K562 (cell line): ENCODE results near the gene NBR1. TPM values are rescaled to one million over a fixed set of nuclear protein-coding genes. Genes with fewer than 3 reads are reported as not detected.
A peak's percentile ranks its signal among the peaks of the same experiment; 100 is the strongest.

Experiments used
- KDM2B ChIP-seq: fragments of 250-450 bp; sonication (Bioruptor Pico); IDR thresholded peaks from 2 replicates; pipeline ENCODE4 v1.8.0; 2021; ENCODE audit warnings: mild to moderate bottlenecking, moderate library complexity
- KLF16 ChIP-seq: IDR thresholded peaks from 2 replicates; pipeline ENCODE4 v1.6.1; 2016; ENCODE audit warnings: antibody characterized with exemption
- MAFF ChIP-seq: IDR thresholded peaks from 2 replicates; pipeline ENCODE4 v1.6.1; 2012; ENCODE audit warnings: low read length, improper control_type of control experiment
- MCM5 ChIP-seq: fragments of 450-650 bp; IDR thresholded peaks from 2 replicates; pipeline ENCODE4 v1.6.1; 2016; ENCODE audit warnings: low read depth
- MTA1 ChIP-seq: fragments of 450-650 bp; IDR thresholded peaks from 2 replicates; pipeline ENCODE4 v1.6.1; 2017; ENCODE audit warnings: borderline replicate concordance
- NFRKB ChIP-seq: fragments of 450-650 bp; IDR thresholded peaks from 2 replicates; pipeline ENCODE4 v1.6.1; 2016; ENCODE audit warnings: low read depth
- NFYB ChIP-seq: IDR thresholded peaks from 2 replicates; pipeline ENCODE4 v1.6.1; 2011; ENCODE audit warnings: mild to moderate bottlenecking, moderate library complexity; ENCODE audit not compliant: insufficient read length; ENCODE audit errors: extremely low read depth
- RBM34 ChIP-seq: fragments of 200-400 bp; formaldehyde crosslinking; IDR thresholded peaks from 2 replicates; pipeline ENCODE4 v1.6.1; 2018; ENCODE audit warnings: low read length, borderline replicate concordance; ENCODE audit not compliant: insufficient read depth
- RHOXF2B ChIP-seq: fragments of 250-450 bp; sonication (Bioruptor Pico); conservative IDR thresholded peaks from 2 replicates; pipeline ENCODE4 v1.5.1; 2021
- SAP30 ChIP-seq: fragments of 200-600 bp; sonication (generic); IDR thresholded peaks from 2 replicates; pipeline ENCODE4 v1.6.1; 2012; ENCODE audit warnings: borderline replicate concordance, low read depth, mild to moderate bottlenecking, moderate library complexity, low read length, control low read depth, inconsistent platforms; ENCODE audit not compliant: insufficient read depth, poor library complexity, severe bottlenecking
- TARDBP ChIP-seq: fragments of 450-650 bp; IDR thresholded peaks from 2 replicates; pipeline ENCODE4 v1.6.1; 2016
- ZBTB17 ChIP-seq: fragments of 450-650 bp; formaldehyde crosslinking; IDR thresholded peaks from 2 replicates; pipeline ENCODE4 v1.4.0; 2020; ENCODE audit warnings: mild to moderate bottlenecking
- ZNF140 ChIP-seq: fragments of 250-450 bp; sonication (Bioruptor Pico); IDR thresholded peaks from 2 replicates; pipeline ENCODE4 v1.8.0; 2021; ENCODE audit warnings: moderate library complexity, mild to moderate bottlenecking, inconsistent platforms
- ZNF311 ChIP-seq: fragments of 250-450 bp; sonication (Bioruptor Pico); IDR thresholded peaks from 2 replicates; pipeline ENCODE4 v1.4.0; 2020; ENCODE audit warnings: mild to moderate bottlenecking, moderate library complexity
- ZNF408 ChIP-seq: fragments of 250-450 bp; sonication (Bioruptor Pico); IDR thresholded peaks from 2 replicates; pipeline ENCODE4 v1.4.0; 2020; ENCODE audit warnings: low read depth, mild to moderate bottlenecking, moderate library complexity
- ZNF583 ChIP-seq: fragments of 250-450 bp; sonication (Bioruptor Pico); IDR thresholded peaks from 2 replicates; pipeline ENCODE4 v1.4.0; 2020
- polyA plus RNA-seq, 8 experiments: library from polyadenylated mRNA; depleted of rRNA in 4 of 8; stranded (reverse) in 5 of 8; unstranded in 3 of 8; fragments of >200 nt; fragmentation: Nextera tagmentation in 2 of 8; fragmentation: Illumina TruSeq in 1 of 8; extraction: Ambion mirVana in 2 of 8; extraction: Trizol in 1 of 8; gene quantifications; 2 replicates each; pipeline versions ENCODE4 v1.2.1 to v1.2.3, GENCODE V29; 2011 to 2014; ENCODE audit warnings: inconsistent platforms in 1 of 8, missing spikeins in 1 of 8
- total RNA-seq, 7 experiments: library from RNA; depleted of rRNA in 6 of 7; stranded (reverse); fragments of >200 nt in 6 of 7; fragmentation: Illumina TruSeq in 2 of 7; extraction: Trizol in 2 of 7; gene quantifications; 2 replicates each; pipeline versions ENCODE4 v1.2.1 to v1.2.3, GENCODE V29; 2011 to 2021; ENCODE audit warnings: low replicate concordance in 1 of 7
- TF ChIP-seq, protein P1 (sequence below), 3 experiments: IDR thresholded peaks in 2 of 3; conservative IDR thresholded peaks in 1 of 3; 2 replicates each; pipeline ENCODE4 v1.5.1; 2011 to 2012; ENCODE audit warnings: low read length in 3 of 3, mild to moderate bottlenecking in 3 of 3, control low read depth in 2 of 3, improper control_type of control experiment in 1 of 3, inconsistent platforms in 1 of 3, low read depth in 1 of 3, mixed read lengths in 1 of 3, moderate library complexity in 1 of 3; ENCODE audit not compliant: insufficient read depth in 2 of 3
- TF ChIP-seq, protein P2 (sequence below): sonication (generic); formaldehyde crosslinking; IDR thresholded peaks from 2 replicates; pipeline ENCODE4 v1.8.1; 2023; ENCODE audit warnings: mild to moderate bottlenecking, missing genetic modification reagents
- TF ChIP-seq, protein P3 (sequence below): fragments of 250-450 bp; sonication (Bioruptor Pico); IDR thresholded peaks from 2 replicates; pipeline ENCODE4 v1.5.1; 2021; ENCODE audit warnings: mild to moderate bottlenecking
- TF ChIP-seq, protein P4 (sequence below), 2 experiments: fragments of 450-650 bp in 1 of 2; sonication (generic) in 1 of 2; formaldehyde crosslinking; conservative IDR thresholded peaks; 2 replicates each; pipeline versions ENCODE4 v1.4.0 to v1.8.1; 2020 to 2022; ENCODE audit warnings: mild to moderate bottlenecking in 1 of 2, missing genetic modification reagents in 1 of 2
- TF ChIP-seq, protein P5 (sequence below): fragments of 450-650 bp; conservative IDR thresholded peaks from 2 replicates; pipeline ENCODE4 v1.6.1; 2016; ENCODE audit warnings: missing genetic modification characterization, low read depth, mild to moderate bottlenecking, control low read depth, missing compliant biosample characterization

Gene NBR1
- total and polyA plus RNA-seq, 9 of the 15 experiments (the other 6 are each of a cell fraction or from before 2014, with no cell fraction given): 4.2 to 70.1 (median 39.9) TPM

DNA sequence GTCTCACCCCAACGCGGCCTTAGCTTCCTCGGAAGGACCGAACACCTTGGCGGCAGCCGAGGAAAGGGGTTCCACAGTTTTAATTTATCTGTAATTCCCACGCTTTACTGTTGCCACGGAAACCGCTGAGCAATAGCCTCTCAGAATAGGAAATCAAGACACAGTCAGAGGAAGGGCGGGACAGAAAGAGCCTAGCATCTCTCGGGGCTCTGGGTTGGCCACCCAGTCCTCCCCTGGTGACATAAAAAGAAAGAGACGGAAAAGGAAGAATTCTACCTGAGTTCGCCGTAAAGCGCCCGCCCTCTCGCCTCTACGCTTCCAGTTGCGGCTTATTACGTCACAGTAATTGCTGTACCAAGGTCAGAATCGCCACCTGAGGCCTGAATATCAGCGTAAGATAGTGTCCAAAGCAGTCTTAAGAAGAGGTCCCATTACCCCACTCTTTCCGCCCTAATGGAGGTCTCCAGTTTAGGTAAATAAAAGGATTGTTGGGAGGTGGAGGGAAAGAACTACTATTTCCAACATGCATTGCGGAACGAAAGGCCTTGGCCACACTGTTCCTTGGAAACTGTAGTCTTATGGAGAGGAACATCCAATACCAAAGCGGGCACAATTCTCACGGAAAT, 761 bp upstream of the NBR1 start (continued):
- TF ChIP-seq, protein P1, sequence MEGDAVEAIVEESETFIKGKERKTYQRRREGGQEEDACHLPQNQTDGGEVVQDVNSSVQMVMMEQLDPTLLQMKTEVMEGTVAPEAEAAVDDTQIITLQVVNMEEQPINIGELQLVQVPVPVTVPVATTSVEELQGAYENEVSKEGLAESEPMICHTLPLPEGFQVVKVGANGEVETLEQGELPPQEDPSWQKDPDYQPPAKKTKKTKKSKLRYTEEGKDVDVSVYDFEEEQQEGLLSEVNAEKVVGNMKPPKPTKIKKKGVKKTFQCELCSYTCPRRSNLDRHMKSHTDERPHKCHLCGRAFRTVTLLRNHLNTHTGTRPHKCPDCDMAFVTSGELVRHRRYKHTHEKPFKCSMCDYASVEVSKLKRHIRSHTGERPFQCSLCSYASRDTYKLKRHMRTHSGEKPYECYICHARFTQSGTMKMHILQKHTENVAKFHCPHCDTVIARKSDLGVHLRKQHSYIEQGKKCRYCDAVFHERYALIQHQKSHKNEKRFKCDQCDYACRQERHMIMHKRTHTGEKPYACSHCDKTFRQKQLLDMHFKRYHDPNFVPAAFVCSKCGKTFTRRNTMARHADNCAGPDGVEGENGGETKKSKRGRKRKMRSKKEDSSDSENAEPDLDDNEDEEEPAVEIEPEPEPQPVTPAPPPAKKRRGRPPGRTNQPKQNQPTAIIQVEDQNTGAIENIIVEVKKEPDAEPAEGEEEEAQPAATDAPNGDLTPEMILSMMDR (IDR thresholded peaks at IDR 0.05 in 2 of 3, conservative IDR thresholded peaks at IDR 0.05 in 1 of 3; ENCODE audit: insufficient read depth in 2 of 3, low read depth in 1 of 3, low read length in 3 of 3): no peak
- TF ChIP-seq, protein P2, sequence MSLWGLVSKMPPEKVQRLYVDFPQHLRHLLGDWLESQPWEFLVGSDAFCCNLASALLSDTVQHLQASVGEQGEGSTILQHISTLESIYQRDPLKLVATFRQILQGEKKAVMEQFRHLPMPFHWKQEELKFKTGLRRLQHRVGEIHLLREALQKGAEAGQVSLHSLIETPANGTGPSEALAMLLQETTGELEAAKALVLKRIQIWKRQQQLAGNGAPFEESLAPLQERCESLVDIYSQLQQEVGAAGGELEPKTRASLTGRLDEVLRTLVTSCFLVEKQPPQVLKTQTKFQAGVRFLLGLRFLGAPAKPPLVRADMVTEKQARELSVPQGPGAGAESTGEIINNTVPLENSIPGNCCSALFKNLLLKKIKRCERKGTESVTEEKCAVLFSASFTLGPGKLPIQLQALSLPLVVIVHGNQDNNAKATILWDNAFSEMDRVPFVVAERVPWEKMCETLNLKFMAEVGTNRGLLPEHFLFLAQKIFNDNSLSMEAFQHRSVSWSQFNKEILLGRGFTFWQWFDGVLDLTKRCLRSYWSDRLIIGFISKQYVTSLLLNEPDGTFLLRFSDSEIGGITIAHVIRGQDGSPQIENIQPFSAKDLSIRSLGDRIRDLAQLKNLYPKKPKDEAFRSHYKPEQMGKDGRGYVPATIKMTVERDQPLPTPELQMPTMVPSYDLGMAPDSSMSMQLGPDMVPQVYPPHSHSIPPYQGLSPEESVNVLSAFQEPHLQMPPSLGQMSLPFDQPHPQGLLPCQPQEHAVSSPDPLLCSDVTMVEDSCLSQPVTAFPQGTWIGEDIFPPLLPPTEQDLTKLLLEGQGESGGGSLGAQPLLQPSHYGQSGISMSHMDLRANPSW: no peak
- TF ChIP-seq NFRKB (no peak; the same call in none of the 2 replicates), ZNF311 (CRISPR knock-in tag) (no peak), MCM5 (no peak), KLF16 (no peak), ZNF408 (CRISPR knock-in tag) (no peak), NFYB (peak; percentile 31), SAP30 (peak; percentile 91), KDM2B (CRISPR knock-in tag) (peak; percentile 48; the same call in 1 of the 2 replicates), MAFF (no peak), ZNF140 (no peak), MTA1 (peak; percentile 98), RBM34 (no peak), ZBTB17 (0 out of 2 replicates have a peak, but pooled peaks have one; percentile 21), ZNF583 (CRISPR knock-in tag) (no peak), TARDBP (0 out of 2 replicates have a peak, but pooled peaks have one; percentile 13), RHOXF2B (CRISPR knock-in tag) (no peak)
- TF ChIP-seq, protein P3, sequence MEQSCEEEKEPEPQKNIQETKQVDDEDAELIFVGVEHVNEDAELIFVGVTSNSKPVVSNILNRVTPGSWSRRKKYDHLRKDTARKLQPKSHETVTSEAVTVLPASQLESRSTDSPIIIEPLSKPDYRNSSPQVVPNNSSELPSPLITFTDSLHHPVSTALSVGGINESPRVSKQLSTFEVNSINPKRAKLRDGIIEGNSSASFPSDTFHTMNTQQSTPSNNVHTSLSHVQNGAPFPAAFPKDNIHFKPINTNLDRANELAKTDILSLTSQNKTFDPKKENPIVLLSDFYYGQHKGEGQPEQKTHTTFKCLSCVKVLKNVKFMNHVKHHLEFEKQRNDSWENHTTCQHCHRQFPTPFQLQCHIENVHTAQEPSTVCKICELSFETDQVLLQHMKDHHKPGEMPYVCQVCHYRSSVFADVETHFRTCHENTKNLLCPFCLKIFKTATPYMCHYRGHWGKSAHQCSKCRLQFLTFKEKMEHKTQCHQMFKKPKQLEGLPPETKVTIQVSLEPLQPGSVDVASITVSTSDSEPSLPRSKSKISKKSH (CRISPR knock-in tag): no peak
- TF ChIP-seq, protein P4, sequence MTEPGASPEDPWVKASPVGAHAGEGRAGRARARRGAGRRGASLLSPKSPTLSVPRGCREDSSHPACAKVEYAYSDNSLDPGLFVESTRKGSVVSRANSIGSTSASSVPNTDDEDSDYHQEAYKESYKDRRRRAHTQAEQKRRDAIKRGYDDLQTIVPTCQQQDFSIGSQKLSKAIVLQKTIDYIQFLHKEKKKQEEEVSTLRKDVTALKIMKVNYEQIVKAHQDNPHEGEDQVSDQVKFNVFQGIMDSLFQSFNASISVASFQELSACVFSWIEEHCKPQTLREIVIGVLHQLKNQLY (CRISPR knock-in tag; conservative IDR thresholded peaks at IDR 0.05): no peak
- TF ChIP-seq, protein P5, sequence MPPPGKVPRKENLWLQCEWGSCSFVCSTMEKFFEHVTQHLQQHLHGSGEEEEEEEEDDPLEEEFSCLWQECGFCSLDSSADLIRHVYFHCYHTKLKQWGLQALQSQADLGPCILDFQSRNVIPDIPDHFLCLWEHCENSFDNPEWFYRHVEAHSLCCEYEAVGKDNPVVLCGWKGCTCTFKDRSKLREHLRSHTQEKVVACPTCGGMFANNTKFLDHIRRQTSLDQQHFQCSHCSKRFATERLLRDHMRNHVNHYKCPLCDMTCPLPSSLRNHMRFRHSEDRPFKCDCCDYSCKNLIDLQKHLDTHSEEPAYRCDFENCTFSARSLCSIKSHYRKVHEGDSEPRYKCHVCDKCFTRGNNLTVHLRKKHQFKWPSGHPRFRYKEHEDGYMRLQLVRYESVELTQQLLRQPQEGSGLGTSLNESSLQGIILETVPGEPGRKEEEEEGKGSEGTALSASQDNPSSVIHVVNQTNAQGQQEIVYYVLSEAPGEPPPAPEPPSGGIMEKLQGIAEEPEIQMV (tag): no peak
